ENCODE measurements around the gene COX4I1. TPM values are rescaled to one million over a fixed set of nuclear protein-coding genes. Genes with fewer than 3 reads are reported as not detected.
A peak's percentile ranks its signal among the peaks of the same experiment; 100 is the strongest.

The COX4I1 gene
- total RNA-seq, 2 donors from 2014 or later = 436 to 471 TPM

DNA sequence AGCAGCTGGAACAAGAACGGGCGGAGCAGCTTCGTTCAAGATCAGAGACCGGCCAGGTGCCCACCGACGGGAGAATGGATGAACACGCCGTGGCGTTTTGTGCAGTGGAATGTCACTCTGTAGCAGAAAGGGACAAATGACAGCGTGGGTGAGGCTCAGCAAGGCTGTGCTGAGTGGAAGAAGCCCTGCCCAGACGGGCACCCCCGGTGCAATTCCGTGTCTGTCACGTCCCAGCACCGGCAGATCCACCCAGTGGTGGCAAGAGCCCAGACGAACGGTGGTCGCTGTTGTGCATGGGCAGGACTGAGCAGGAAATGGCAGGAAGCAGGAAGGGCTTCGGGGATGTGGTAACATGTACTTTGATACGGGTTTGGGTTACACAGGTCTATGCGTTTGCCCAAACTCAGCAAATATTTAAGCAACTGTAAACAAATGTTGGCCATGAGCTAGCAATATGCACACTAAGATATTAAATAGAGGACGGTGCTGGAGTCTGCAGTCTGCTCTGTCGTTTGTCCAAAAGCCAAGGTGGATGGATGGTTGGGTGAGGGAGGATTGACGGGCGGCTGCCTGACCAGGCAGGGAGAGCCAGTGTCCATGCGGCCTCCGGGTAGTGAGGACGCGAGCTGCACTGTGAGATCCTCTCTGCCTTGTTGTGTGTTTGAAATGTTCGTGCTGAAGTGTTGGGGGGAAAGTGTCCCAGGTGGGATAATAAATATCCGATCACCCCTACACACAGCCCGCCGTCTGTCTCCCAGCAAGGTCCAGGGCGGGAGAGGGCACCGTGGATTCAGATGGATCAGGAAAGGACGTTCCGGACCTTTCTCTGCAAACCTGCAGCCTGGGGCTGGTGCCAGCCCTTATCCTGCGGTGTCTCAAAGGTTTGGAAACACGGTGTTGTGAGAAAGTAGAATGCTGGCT, 48.4 kb downstream of the COX4I1 start:
- Histone ChIP-seq H3K9ac (ENCODE audit: extremely low read depth, low read length, poor library complexity, severe bottlenecking) (no peak overlapping the region), H3K4me3 (ENCODE audit: low read length) (no peak overlapping the region), H3K4me1 (ENCODE audit: control insufficient read depth, insufficient read depth, low read length) (no peaks in the 10 kb centered on the region), H3K27ac (ENCODE audit: low read depth, low read length) (no peak overlapping the region), H3K9me3 (ENCODE audit: control insufficient read depth, low read length) (no peaks in the 10 kb centered on the region), H3K27me3 (ENCODE audit: control insufficient read depth, insufficient read depth, low read length, poor library complexity, severe bottlenecking) (no peaks in the 10 kb centered on the region), H3K36me3 (ENCODE audit: control insufficient read depth, insufficient read depth, low read length) (no peaks in the 10 kb centered on the region)
- DNase-seq = peak; percentile 34
- no peaks in the 10 kb centered on the region for H3K9me3 Mint-ChIP-seq
- WGBS, 2 experiments (ENCODE audit: insufficient coverage in 1 of 2, insufficient read length in 1 of 2) = 89 to 91% methylated on average over 20 to 38 of the region's 39 CpGs
- no peak overlapping the region for H3K4me3 Mint-ChIP-seq
- peaks cover 1% of the 10 kb centered on the region for H3K27me3 Mint-ChIP-seq (ENCODE audit: insufficient read depth)
- no peak overlapping the region for H3K27ac Mint-ChIP-seq
- no peaks in the 10 kb centered on the region for H3K36me3 Mint-ChIP-seq (ENCODE audit: low read depth)
- peaks cover 4% of the 10 kb centered on the region for H3K4me1 Mint-ChIP-seq
- TF ChIP-seq, protein P1, sequence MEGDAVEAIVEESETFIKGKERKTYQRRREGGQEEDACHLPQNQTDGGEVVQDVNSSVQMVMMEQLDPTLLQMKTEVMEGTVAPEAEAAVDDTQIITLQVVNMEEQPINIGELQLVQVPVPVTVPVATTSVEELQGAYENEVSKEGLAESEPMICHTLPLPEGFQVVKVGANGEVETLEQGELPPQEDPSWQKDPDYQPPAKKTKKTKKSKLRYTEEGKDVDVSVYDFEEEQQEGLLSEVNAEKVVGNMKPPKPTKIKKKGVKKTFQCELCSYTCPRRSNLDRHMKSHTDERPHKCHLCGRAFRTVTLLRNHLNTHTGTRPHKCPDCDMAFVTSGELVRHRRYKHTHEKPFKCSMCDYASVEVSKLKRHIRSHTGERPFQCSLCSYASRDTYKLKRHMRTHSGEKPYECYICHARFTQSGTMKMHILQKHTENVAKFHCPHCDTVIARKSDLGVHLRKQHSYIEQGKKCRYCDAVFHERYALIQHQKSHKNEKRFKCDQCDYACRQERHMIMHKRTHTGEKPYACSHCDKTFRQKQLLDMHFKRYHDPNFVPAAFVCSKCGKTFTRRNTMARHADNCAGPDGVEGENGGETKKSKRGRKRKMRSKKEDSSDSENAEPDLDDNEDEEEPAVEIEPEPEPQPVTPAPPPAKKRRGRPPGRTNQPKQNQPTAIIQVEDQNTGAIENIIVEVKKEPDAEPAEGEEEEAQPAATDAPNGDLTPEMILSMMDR (conservative IDR thresholded peaks at IDR 0.05) = no peak

DNA sequence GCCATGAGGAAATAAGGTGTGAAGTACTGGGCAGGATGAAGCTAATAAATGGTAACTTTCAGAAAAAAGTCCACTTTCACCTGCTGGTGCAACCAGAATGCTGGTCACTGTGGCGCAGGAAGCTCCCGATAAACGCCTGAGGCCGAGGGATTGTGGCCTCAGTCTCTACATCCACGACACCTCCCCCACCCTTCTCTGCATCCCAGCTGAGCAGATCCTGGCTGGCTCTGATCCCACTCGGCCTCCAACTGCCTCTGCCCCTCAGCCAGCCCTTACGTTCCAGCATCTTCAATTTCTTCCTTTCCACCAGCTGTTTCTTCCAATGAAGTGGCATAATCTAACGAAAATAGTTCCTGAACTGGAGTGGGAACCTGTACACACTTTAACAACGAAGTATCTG, 49.5 kb downstream of the COX4I1 start:
- H3K36me3 Mint-ChIP-seq (ENCODE audit: low read depth) = no peaks in the 10 kb centered on the region
- Histone ChIP-seq H3K4me3 (ENCODE audit: low read length) (no peak overlapping the region), H3K36me3 (ENCODE audit: control insufficient read depth, insufficient read depth, low read length) (no peaks in the 10 kb centered on the region), H3K9ac (ENCODE audit: extremely low read depth, low read length, poor library complexity, severe bottlenecking) (no peak overlapping the region), H3K9me3 (ENCODE audit: control insufficient read depth, low read length) (no peaks in the 10 kb centered on the region), H3K27me3 (ENCODE audit: control insufficient read depth, insufficient read depth, low read length, poor library complexity, severe bottlenecking) (no peaks in the 10 kb centered on the region), H3K4me1 (ENCODE audit: control insufficient read depth, insufficient read depth, low read length) (no peaks in the 10 kb centered on the region), H3K27ac (ENCODE audit: low read depth, low read length) (no peak overlapping the region)
- H3K9me3 Mint-ChIP-seq = no peaks in the 10 kb centered on the region
- peaks cover 1% of the 10 kb centered on the region for H3K27me3 Mint-ChIP-seq (ENCODE audit: insufficient read depth)
- no peak overlapping the region for H3K27ac Mint-ChIP-seq
- peak; percentile 30 for DNase-seq
- TF ChIP-seq, protein P1 (conservative IDR thresholded peaks at IDR 0.05) = no peak
- no peak overlapping the region for H3K4me3 Mint-ChIP-seq
- WGBS, 2 experiments (ENCODE audit: insufficient coverage in 1 of 2, insufficient read length in 1 of 2) = 46 to 65% methylated on average over 7 to 9 of the region's 9 CpGs
- H3K4me1 Mint-ChIP-seq = peaks cover 4% of the 10 kb centered on the region

DNA sequence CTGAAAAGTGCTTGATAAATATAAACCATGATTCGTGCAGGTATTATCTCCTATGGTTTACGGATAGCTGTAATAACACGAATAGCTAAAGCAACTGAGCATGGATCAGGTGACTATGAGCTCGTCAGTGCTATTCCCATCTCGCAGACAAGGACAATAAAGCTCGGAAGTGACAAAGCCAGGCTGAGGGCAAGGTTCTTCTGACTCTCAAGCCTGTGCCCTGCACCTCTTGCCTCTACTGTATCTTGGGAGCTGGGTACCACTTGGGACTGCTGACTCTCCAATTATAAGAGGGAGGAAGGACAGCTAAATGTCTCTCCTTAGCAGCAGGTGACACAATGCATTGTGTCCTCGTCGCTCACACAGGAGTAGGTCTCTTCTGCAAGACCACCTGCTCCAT, 49.9 kb downstream of the COX4I1 start:
- Mint-ChIP-seq H3K4me1 (peaks cover 4% of the 10 kb centered on the region), H3K27ac (no peak overlapping the region), H3K36me3 (ENCODE audit: low read depth) (no peaks in the 10 kb centered on the region), H3K9me3 (no peaks in the 10 kb centered on the region), H3K27me3 (ENCODE audit: insufficient read depth) (peaks cover 1% of the 10 kb centered on the region), H3K4me3 (no peak overlapping the region)
- TF ChIP-seq, protein P1 (conservative IDR thresholded peaks at IDR 0.05) = no peak
- H3K9ac ChIP-seq (ENCODE audit: extremely low read depth, low read length, poor library complexity, severe bottlenecking) = no peak overlapping the region
- no peaks in the 10 kb centered on the region for H3K9me3 ChIP-seq (ENCODE audit: control insufficient read depth, low read length)
- no peak overlapping the region for H3K4me3 ChIP-seq (ENCODE audit: low read length)
- H3K36me3 ChIP-seq (ENCODE audit: control insufficient read depth, insufficient read depth, low read length) = no peaks in the 10 kb centered on the region
- H3K27me3 ChIP-seq (ENCODE audit: control insufficient read depth, insufficient read depth, low read length, poor library complexity, severe bottlenecking) = no peaks in the 10 kb centered on the region
- H3K27ac ChIP-seq (ENCODE audit: low read depth, low read length) = no peak overlapping the region
- no peaks in the 10 kb centered on the region for H3K4me1 ChIP-seq (ENCODE audit: control insufficient read depth, insufficient read depth, low read length)
- no peak for DNase-seq
- WGBS, 2 experiments (ENCODE audit: insufficient coverage in 1 of 2, insufficient read length in 1 of 2) = 92 to 93% methylated on average over 6 to 8 of the region's 8 CpGs

Data from endodermal cell (in vitro differentiated cells).